ENCODE data around the gene LRRTM4. TPM values are rescaled to one million over a fixed set of nuclear protein-coding genes. Genes with fewer than 3 reads are reported as not detected.

The LRRTM4 gene
- total and polyA plus RNA-seq, 2 experiments from 2014 or later = 4.5 to 15.4 TPM

DNA sequence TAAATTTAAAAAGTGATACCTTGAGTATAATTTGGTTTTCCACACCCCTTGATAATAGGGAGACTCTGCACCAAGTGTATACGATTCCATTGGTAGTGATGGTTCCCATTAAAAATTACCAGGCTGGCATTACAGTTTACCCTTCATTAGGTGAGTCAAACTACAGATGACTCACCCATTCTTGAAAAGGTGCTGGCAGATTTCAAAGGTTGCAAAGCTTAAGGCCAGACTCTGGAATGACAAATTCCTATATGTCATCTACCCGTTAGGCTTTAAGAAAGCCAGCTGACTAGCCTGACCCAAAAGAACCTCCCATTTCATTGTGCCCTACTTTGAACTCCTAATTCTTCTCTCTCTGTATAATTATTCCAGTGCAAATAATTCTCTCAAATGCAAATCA, 124.4 kb downstream of the LRRTM4 start (continued):
- TF ChIP-seq ETS1 (IDR thresholded peaks at IDR 0.05) = no peak

DNA sequence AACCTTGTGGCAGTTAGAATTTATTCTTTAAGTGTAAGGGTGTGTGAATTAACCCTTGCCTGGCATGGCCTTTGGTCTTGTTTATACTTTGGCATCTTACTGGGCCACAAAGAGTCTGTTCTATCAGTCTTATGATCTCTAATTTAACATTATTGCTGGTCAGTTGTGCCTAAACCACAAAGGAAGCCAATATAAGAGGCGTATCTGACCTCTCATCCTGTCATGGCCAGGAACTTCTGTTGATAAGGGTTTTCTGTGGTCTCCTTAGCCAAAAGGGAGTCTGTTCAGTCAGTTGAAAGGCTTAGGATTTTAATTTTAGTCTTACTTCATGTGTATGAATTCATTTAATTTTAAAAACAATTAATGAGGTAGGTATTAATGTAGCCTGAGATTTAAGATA, 127.2 kb downstream of the LRRTM4 start:
- Histone ChIP-seq H2AFZ (no peak overlapping the region), H3K9me2 (ENCODE audit: insufficient read depth) (no peaks in the 10 kb centered on the region), H3K79me2 (replicated peaks; ENCODE audit: insufficient read depth) (no peaks in the 10 kb centered on the region), H3K4me1 (ENCODE audit: insufficient read depth) (peaks cover 32% of the 10 kb centered on the region), H3K4me3 (no peak overlapping the region), H3F3A (replicated peaks; ENCODE audit: low read depth) (no peaks in the 10 kb centered on the region), H3K4me2 (no peak overlapping the region), H3K36me3 (ENCODE audit: insufficient read depth) (no peaks in the 10 kb centered on the region), H3K27me3 (ENCODE audit: insufficient read depth) (no peaks in the 10 kb centered on the region), H4K20me1 (replicated peaks; ENCODE audit: insufficient read depth) (no peaks in the 10 kb centered on the region), H3K27ac (ENCODE audit: low read depth) (no peak overlapping the region)
- H3K9me3 Mint-ChIP-seq = no peaks in the 10 kb centered on the region
- peaks cover 26% of the 10 kb centered on the region for H3K4me1 Mint-ChIP-seq
- no peaks in the 10 kb centered on the region for H3K36me3 Mint-ChIP-seq (ENCODE audit: low read depth)
- TF ChIP-seq ETS1 (IDR thresholded peaks at IDR 0.05) = no peak
- TF ChIP-seq ZNF114 (CRISPR knock-in tag; IDR thresholded peaks at IDR 0.05) = no peak
- no peak for TF ChIP-seq ZNF331 (CRISPR knock-in tag; IDR thresholded peaks at IDR 0.05; ENCODE audit: low read depth)
- no peak for TF ChIP-seq CREB1 (CRISPR knock-in tag; IDR thresholded peaks at IDR 0.05; ENCODE audit: low read depth)
- TF ChIP-seq, protein P1, sequence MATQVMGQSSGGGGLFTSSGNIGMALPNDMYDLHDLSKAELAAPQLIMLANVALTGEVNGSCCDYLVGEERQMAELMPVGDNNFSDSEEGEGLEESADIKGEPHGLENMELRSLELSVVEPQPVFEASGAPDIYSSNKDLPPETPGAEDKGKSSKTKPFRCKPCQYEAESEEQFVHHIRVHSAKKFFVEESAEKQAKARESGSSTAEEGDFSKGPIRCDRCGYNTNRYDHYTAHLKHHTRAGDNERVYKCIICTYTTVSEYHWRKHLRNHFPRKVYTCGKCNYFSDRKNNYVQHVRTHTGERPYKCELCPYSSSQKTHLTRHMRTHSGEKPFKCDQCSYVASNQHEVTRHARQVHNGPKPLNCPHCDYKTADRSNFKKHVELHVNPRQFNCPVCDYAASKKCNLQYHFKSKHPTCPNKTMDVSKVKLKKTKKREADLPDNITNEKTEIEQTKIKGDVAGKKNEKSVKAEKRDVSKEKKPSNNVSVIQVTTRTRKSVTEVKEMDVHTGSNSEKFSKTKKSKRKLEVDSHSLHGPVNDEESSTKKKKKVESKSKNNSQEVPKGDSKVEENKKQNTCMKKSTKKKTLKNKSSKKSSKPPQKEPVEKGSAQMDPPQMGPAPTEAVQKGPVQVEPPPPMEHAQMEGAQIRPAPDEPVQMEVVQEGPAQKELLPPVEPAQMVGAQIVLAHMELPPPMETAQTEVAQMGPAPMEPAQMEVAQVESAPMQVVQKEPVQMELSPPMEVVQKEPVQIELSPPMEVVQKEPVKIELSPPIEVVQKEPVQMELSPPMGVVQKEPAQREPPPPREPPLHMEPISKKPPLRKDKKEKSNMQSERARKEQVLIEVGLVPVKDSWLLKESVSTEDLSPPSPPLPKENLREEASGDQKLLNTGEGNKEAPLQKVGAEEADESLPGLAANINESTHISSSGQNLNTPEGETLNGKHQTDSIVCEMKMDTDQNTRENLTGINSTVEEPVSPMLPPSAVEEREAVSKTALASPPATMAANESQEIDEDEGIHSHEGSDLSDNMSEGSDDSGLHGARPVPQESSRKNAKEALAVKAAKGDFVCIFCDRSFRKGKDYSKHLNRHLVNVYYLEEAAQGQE (IDR thresholded peaks at IDR 0.05; ENCODE audit: unreplicated experiment) = no peak
- TF ChIP-seq POLR2AphosphoS5 (IDR thresholded peaks at IDR 0.05; ENCODE audit: low read depth) = no peak
- no peak for TF ChIP-seq STAT1 (IDR thresholded peaks at IDR 0.05; ENCODE audit: unreplicated experiment)
- TF ChIP-seq JUNB (IDR thresholded peaks at IDR 0.05; ENCODE audit: unreplicated experiment) = no peak
- no peak for TF ChIP-seq CTCF (conservative IDR thresholded peaks at IDR 0.05; ENCODE audit: low read depth in 2 of 2)
- TF ChIP-seq EZH2phosphoT487 (IDR thresholded peaks at IDR 0.05; ENCODE audit: unreplicated experiment) = no peak
- DNase-seq (ENCODE audit: low spot score) (no peak), ATAC-seq (no peak)
- no peak overlapping the region for H3K27ac Mint-ChIP-seq
- H3K27me3 Mint-ChIP-seq (ENCODE audit: insufficient read depth, low read depth, poor library complexity) = peaks cover 2% of the 10 kb centered on the region
- no peak overlapping the region for H3K4me3 Mint-ChIP-seq
